Measurements from ENCODE around the gene PPP3CA. TPM values are rescaled to one million over a fixed set of nuclear protein-coding genes. Genes with fewer than 3 reads are reported as not detected.

The PPP3CA gene
- total and polyA plus RNA-seq, 8 donors = 38.8 to 58.6 (median 54.8) TPM

DNA sequence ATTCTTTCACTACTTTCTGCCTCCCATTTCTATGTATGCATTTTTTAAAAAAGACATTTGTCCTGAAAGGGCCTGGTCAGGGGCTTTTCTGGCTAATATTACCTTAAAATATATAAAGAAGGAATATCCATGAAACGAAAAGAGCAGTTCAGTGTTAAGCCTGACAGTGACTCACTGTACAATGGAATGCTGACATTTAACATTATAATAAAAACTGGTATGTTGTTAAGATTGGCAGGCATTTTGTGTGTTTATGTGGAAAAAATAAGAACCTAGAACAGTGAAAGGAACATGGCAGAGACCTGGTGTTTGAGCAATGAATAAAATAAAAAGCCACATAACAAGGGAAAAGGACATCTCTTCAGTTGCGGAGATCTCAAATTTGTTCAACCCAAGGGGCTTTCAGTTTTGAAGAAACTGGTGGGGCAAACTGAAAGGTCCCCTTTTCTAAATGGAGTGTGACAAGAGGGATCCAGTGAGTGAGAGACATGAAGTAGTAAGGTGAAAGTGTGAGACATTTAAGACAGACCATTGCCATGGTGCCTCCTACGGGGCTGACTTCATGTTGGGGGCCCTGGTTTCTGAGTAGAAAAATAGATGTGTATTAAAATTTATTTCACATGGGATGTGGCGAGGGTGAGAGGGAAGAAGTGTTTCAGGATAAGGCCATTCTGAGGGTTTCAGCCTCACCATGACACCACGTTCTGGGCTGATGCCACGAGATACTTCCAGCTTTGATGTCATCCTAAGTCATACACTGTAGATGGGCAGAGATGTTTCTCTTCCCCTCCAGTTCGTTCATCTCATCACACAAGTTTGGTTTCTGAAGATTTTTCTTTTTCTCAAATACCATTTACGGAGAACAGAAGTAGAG is 324.9 kb downstream of the PPP3CA start:
- H3K4me3 ChIP-seq = no peak overlapping the region
- TF ChIP-seq, protein P1, sequence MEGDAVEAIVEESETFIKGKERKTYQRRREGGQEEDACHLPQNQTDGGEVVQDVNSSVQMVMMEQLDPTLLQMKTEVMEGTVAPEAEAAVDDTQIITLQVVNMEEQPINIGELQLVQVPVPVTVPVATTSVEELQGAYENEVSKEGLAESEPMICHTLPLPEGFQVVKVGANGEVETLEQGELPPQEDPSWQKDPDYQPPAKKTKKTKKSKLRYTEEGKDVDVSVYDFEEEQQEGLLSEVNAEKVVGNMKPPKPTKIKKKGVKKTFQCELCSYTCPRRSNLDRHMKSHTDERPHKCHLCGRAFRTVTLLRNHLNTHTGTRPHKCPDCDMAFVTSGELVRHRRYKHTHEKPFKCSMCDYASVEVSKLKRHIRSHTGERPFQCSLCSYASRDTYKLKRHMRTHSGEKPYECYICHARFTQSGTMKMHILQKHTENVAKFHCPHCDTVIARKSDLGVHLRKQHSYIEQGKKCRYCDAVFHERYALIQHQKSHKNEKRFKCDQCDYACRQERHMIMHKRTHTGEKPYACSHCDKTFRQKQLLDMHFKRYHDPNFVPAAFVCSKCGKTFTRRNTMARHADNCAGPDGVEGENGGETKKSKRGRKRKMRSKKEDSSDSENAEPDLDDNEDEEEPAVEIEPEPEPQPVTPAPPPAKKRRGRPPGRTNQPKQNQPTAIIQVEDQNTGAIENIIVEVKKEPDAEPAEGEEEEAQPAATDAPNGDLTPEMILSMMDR (IDR thresholded peaks at IDR 0.05) = no peak
- H3K9me3 ChIP-seq = no peaks in the 10 kb centered on the region
- no peak overlapping the region for H3K27ac ChIP-seq
- peaks cover 0 to 13% of the 10 kb centered on the region in 2 donors for H3K4me1 ChIP-seq
- peaks cover 0 to 5% of the 10 kb centered on the region in 2 donors for H3K36me3 ChIP-seq
- no peak for DNase-seq
- no peak for ATAC-seq
- intact Hi-C loops (cut with DNase I) = no loop called here
- H3K27me3 ChIP-seq = no peaks in the 10 kb centered on the region

DNA sequence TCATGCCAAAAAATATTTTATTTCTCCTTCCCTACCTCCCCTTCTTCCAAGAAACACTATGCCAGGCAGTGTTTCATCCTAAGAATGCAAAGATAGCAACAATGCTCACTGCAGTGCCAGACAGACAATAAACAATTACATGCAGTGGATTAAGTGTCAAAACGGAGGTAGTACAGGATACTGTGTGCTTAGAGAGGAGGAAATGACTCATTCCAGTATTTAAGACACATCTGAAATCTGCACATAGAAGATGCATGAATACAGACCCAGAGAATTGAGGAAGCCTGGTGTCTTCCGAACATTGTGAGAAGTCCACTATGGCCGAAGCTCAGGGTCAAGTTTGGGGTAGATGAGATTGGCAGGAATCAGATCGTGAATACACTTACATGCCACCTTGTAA is 326.4 kb downstream of the PPP3CA start:
- peak; percentile 76 for ATAC-seq
- peak overlapping the region in 1 of 2 donors; percentile 50 for H3K27ac ChIP-seq
- TF ChIP-seq, protein P1 (IDR thresholded peaks at IDR 0.05) = no peak
- no peaks in the 10 kb centered on the region for H3K9me3 ChIP-seq
- peaks cover 0 to 13% of the 10 kb centered on the region in 2 donors for H3K4me1 ChIP-seq
- intact Hi-C loops (cut with DNase I) = no loop called here
- H3K36me3 ChIP-seq = peaks cover 0 to 5% of the 10 kb centered on the region in 2 donors
- no peaks in the 10 kb centered on the region for H3K27me3 ChIP-seq
- no peak overlapping the region for H3K4me3 ChIP-seq
- DNase-seq = no peak

DNA sequence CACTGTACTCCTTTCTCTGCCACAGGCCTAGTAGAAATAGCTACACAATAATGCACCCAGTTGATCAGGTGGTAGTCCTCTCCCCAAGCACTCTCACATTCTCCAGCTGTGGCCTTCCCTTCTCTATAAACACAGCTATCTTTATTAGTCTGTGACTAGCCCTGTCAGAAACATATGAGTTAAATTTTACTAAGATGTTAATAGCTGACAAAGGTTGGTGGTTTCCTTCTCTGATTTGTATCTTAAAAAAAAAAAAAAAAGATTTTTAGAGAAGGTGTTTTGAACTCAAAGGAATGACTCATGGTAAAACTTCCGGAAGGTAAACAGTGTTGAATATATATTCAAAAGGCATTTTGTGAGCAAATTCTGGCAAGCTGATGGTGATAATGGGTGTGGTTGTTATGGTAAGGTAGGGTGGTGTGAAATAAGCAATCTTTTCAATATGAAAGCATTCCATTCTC is 327.4 kb downstream of the PPP3CA start:
- H3K4me1 ChIP-seq = peaks cover 0 to 13% of the 10 kb centered on the region in 2 donors
- peak; percentile 15 for ATAC-seq

DNA sequence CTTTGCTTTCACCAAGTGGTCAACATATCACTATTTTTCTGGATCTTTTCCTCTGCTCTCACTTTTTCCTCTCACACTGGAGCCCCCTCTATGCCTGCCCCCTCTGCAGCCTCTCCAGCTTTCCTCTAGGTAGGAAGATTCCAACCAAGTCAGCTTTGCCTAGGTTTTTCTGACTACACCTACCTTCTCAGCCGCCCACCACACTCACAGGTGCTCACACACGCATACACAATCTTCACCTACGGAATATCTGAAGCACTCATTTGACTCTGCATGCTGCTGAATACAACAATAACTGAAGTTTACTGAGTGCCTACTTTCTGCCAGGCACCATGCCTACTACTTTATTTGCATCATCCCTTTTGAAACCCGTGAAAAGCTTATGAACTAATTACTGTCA is 328.0 kb downstream of the PPP3CA start:
- Histone ChIP-seq H3K36me3 (peaks cover 0 to 5% of the 10 kb centered on the region in 2 donors), H3K4me1 (peaks cover 0 to 13% of the 10 kb centered on the region in 2 donors), H3K27ac (no peak overlapping the region), H3K9me3 (no peaks in the 10 kb centered on the region), H3K4me3 (no peak overlapping the region), H3K27me3 (no peaks in the 10 kb centered on the region)
- no peak for ATAC-seq
- TF ChIP-seq, protein P1 (IDR thresholded peaks at IDR 0.05) = no peak
- DNase-seq = no peak
- intact Hi-C loops (cut with DNase I) = no loop called here

More for the DNA sequence above, 327.4 kb downstream of the PPP3CA start:
- intact Hi-C loops (cut with DNase I) = no loop called here
- Histone ChIP-seq H3K4me3 (no peak overlapping the region), H3K27me3 (no peaks in the 10 kb centered on the region), H3K9me3 (no peaks in the 10 kb centered on the region), H3K36me3 (peaks cover 0 to 5% of the 10 kb centered on the region in 2 donors), H3K27ac (peak overlapping the region in 1 of 2 donors; percentile 50)
- TF ChIP-seq, protein P1 (IDR thresholded peaks at IDR 0.05) = no peak
- no peak for DNase-seq

DNA sequence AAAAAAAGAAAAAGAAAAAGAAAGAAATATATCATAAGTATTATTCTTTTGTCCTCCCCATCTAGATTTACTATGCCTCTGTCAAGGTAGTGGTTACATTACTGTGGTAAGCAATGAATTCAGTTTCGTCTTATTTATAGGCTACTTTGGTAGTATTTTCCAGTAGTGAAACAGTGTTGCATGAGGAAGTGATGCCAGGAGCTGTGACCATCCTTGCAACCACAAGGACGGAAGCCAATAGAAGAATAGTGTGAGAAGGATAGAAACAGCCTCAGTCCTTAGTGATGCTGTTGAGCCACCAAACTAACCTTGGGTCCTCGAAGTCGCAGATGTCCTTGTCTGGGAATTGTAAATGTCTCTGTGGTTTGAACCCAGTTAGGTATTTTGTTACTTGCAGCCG is 328.5 kb downstream of the PPP3CA start:
- no peaks in the 10 kb centered on the region for H3K9me3 ChIP-seq
- ATAC-seq (no peak), DNase-seq (no peak)
- TF ChIP-seq, protein P1 (IDR thresholded peaks at IDR 0.05) = no peak
- intact Hi-C loops (cut with DNase I) = no loop called here
- no peak overlapping the region for H3K4me3 ChIP-seq
- H3K27ac ChIP-seq = no peak overlapping the region
- H3K27me3 ChIP-seq = no peaks in the 10 kb centered on the region
- H3K4me1 ChIP-seq = peaks cover 0 to 13% of the 10 kb centered on the region in 2 donors
- H3K36me3 ChIP-seq = peaks cover 0 to 5% of the 10 kb centered on the region in 2 donors
